WTC11 (cell line): ENCODE results near the gene GFOD1. TPM values are rescaled to one million over a fixed set of nuclear protein-coding genes. Genes with fewer than 3 reads are reported as not detected.

Source experiments
- ATAC-seq: fragments of 200-7000 bp; cut with Tn5 transposase; 2 replicates; pipeline ENCODE4 v1.10.0; 2021; ENCODE audit warnings: mild to moderate bottlenecking, moderate library complexity
- CTCF ChIA-PET: fragments of 300-600 bp; sonication (Branson Sonifier 250); formaldehyde crosslinking; loops from one replicate; lab custom pipeline; 2021; ENCODE audit warnings: antibody characterized with exemption; lab: Charles Lee
- POLR2A ChIA-PET: fragments of 350-600 bp; sonication (Branson Sonifier 250); formaldehyde crosslinking; loops from one replicate; lab custom pipeline; 2021; ENCODE audit warnings: antibody characterized with exemption; lab: Charles Lee
- DNase-seq: peaks from one replicate; pipeline ENCODE4 v3.0.0; 2021; ENCODE audit warnings: low spot score
- H3K27ac Mint-ChIP-seq: 2 replicates; pipeline ENCODE4 v1.8.0; 2021; ENCODE audit warnings: mixed read lengths
- H3K27me3 Mint-ChIP-seq: 2 replicates; pipeline ENCODE4 v1.8.0; 2021; ENCODE audit warnings: low read depth, mild to moderate bottlenecking, moderate library complexity, mixed read lengths
- H3K36me3 Mint-ChIP-seq: 2 replicates; pipeline ENCODE4 v1.8.0; 2021; ENCODE audit warnings: mixed read lengths
- H3K4me1 Mint-ChIP-seq: 2 replicates; pipeline ENCODE4 v1.8.0; 2022; ENCODE audit warnings: mixed read lengths
- H3K4me3 Mint-ChIP-seq: 2 replicates; pipeline ENCODE4 v1.8.0; 2021; ENCODE audit warnings: mild to moderate bottlenecking, moderate library complexity, mixed read lengths
- H3K9me3 Mint-ChIP-seq: 2 replicates; pipeline ENCODE4 v1.8.0; 2021; ENCODE audit warnings: mixed read lengths
- CBFB ChIP-seq: sonication (generic); formaldehyde crosslinking; IDR thresholded peaks from 2 replicates; pipeline ENCODE4 v1.8.1; 2022; ENCODE audit warnings: mild to moderate bottlenecking, low read depth, missing genetic modification reagents
- CDX4 ChIP-seq: fragments of 250-450 bp; sonication (Bioruptor Pico); IDR thresholded peaks from 2 replicates; pipeline ENCODE4 v1.9.0; 2021; ENCODE audit warnings: moderate library complexity, mild to moderate bottlenecking, inconsistent platforms, borderline replicate concordance
- CREM ChIP-seq: sonication (generic); formaldehyde crosslinking; IDR thresholded peaks from 2 replicates; pipeline ENCODE4 v1.8.1; 2022; ENCODE audit warnings: mild to moderate bottlenecking, missing genetic modification reagents, moderate library complexity
- EMX1 ChIP-seq: fragments of 250-450 bp; sonication (Bioruptor Pico); IDR thresholded peaks from 2 replicates; pipeline ENCODE4 v1.8.0; 2021; ENCODE audit warnings: mild to moderate bottlenecking
- ESRRA ChIP-seq: sonication (generic); formaldehyde crosslinking; IDR thresholded peaks from 2 replicates; pipeline ENCODE4 v1.8.1; 2022; ENCODE audit warnings: mild to moderate bottlenecking, missing genetic modification reagents, borderline replicate concordance
- FOXP1 ChIP-seq: sonication (generic); formaldehyde crosslinking; IDR thresholded peaks from 2 replicates; pipeline ENCODE4 v1.8.0; 2022; ENCODE audit warnings: missing genetic modification reagents, mild to moderate bottlenecking, moderate library complexity, borderline replicate concordance
- JAZF1 ChIP-seq: fragments of 250-450 bp; sonication (Bioruptor Pico); IDR thresholded peaks from 2 replicates; pipeline ENCODE4 v1.9.0; 2021; ENCODE audit warnings: moderate library complexity, mild to moderate bottlenecking, inconsistent platforms
- JUN ChIP-seq: sonication (generic); formaldehyde crosslinking; IDR thresholded peaks from 2 replicates; pipeline ENCODE4 v1.8.0; 2023; ENCODE audit warnings: mild to moderate bottlenecking, missing genetic modification reagents
- MLX ChIP-seq: sonication (generic); formaldehyde crosslinking; IDR thresholded peaks from 2 replicates; pipeline ENCODE4 v1.8.1; 2023; ENCODE audit warnings: mild to moderate bottlenecking, missing genetic modification reagents, moderate library complexity
- NFYB ChIP-seq: sonication (generic); formaldehyde crosslinking; conservative IDR thresholded peaks from 2 replicates; pipeline ENCODE4 v1.8.0; 2022; ENCODE audit warnings: low read depth, missing genetic modification reagents
- NR1H2 ChIP-seq: sonication (generic); formaldehyde crosslinking; IDR thresholded peaks from 2 replicates; pipeline ENCODE4 v1.9.0; 2021; ENCODE audit warnings: mild to moderate bottlenecking, moderate library complexity, missing genetic modification reagents
- RELA ChIP-seq: sonication (generic); formaldehyde crosslinking; IDR thresholded peaks from 2 replicates; pipeline ENCODE4 v1.8.1; 2022; ENCODE audit warnings: missing genetic modification reagents, mild to moderate bottlenecking, borderline replicate concordance
- RORB ChIP-seq: fragments of 250-450 bp; sonication (Bioruptor Pico); IDR thresholded peaks from 2 replicates; pipeline ENCODE4 v1.9.0; 2021; ENCODE audit warnings: mild to moderate bottlenecking
- SMAD3 ChIP-seq: sonication (generic); formaldehyde crosslinking; IDR thresholded peaks from 2 replicates; pipeline ENCODE4 v1.8.0; 2022; ENCODE audit warnings: missing genetic modification reagents, mild to moderate bottlenecking, borderline replicate concordance
- SMAD4 ChIP-seq: sonication (generic); formaldehyde crosslinking; IDR thresholded peaks from 2 replicates; pipeline ENCODE4 v1.8.0; 2022; ENCODE audit warnings: mild to moderate bottlenecking, missing genetic modification reagents
- SOX15 ChIP-seq: fragments of 250-450 bp; sonication (Bioruptor Pico); IDR thresholded peaks from 2 replicates; pipeline ENCODE4 v1.9.0; 2021; ENCODE audit warnings: mild to moderate bottlenecking
- TEAD4 ChIP-seq: sonication (generic); formaldehyde crosslinking; IDR thresholded peaks from 2 replicates; pipeline ENCODE4 v1.8.0; 2022; ENCODE audit warnings: mild to moderate bottlenecking, missing genetic modification reagents
- TP53 ChIP-seq: sonication (generic); formaldehyde crosslinking; IDR thresholded peaks from 2 replicates; pipeline ENCODE4 v1.8.1; 2023; ENCODE audit warnings: mild to moderate bottlenecking, missing genetic modification reagents
- ZBTB21 ChIP-seq: sonication (generic); formaldehyde crosslinking; IDR thresholded peaks from 2 replicates; pipeline ENCODE4 v1.8.1; 2023; ENCODE audit warnings: mild to moderate bottlenecking, missing genetic modification reagents, borderline replicate concordance
- ZNF138 ChIP-seq: sonication (generic); formaldehyde crosslinking; conservative IDR thresholded peaks from 2 replicates; pipeline ENCODE4 v1.8.1; 2022; ENCODE audit warnings: mild to moderate bottlenecking, moderate library complexity, missing genetic modification reagents
- ZNF263 ChIP-seq: sonication (generic); formaldehyde crosslinking; IDR thresholded peaks from 2 replicates; pipeline ENCODE4 v1.8.1; 2022; ENCODE audit warnings: low read depth, mild to moderate bottlenecking, moderate library complexity, missing genetic modification reagents
- ZNF396 ChIP-seq: fragments of 250-450 bp; sonication (Bioruptor Pico); IDR thresholded peaks from 2 replicates; pipeline ENCODE4 v1.8.0; 2021; ENCODE audit warnings: mild to moderate bottlenecking, moderate library complexity, borderline replicate concordance
- ZNF416 ChIP-seq: fragments of 250-450 bp; sonication (Bioruptor Pico); IDR thresholded peaks from 2 replicates; pipeline ENCODE4 v1.9.0; 2021; ENCODE audit warnings: mild to moderate bottlenecking, inconsistent platforms
- ZNF671 ChIP-seq: fragments of 250-450 bp; sonication (Bioruptor Pico); IDR thresholded peaks from 2 replicates; pipeline ENCODE4 v1.8.0; 2021; ENCODE audit warnings: mild to moderate bottlenecking
- total RNA-seq: library from RNA; stranded (reverse); gene quantifications from 3 replicates; pipeline ENCODE4 v1.2.3, GENCODE V29; 2021
- TF ChIP-seq, protein P1 (sequence below): sonication (generic); formaldehyde crosslinking; IDR thresholded peaks from 2 replicates; pipeline ENCODE4 v1.8.1; 2023; ENCODE audit warnings: mild to moderate bottlenecking, missing genetic modification reagents
- TF ChIP-seq, protein P2 (sequence below): sonication (generic); formaldehyde crosslinking; IDR thresholded peaks from 2 replicates; pipeline ENCODE4 v1.8.0; 2022; ENCODE audit warnings: mild to moderate bottlenecking, missing genetic modification reagents
- TF ChIP-seq, protein P3 (sequence below): sonication (generic); formaldehyde crosslinking; IDR thresholded peaks from 2 replicates; pipeline ENCODE4 v1.8.1; 2022; ENCODE audit warnings: mild to moderate bottlenecking, moderate library complexity, missing genetic modification reagents
- TF ChIP-seq, protein P4 (sequence below): sonication (generic); formaldehyde crosslinking; conservative IDR thresholded peaks from 2 replicates; pipeline ENCODE4 v1.8.1; 2023; ENCODE audit warnings: mild to moderate bottlenecking, low read depth, missing genetic modification reagents, moderate library complexity

The GFOD1 gene
- total RNA-seq, 1 experiment from 2014 or later: 8.5 TPM

DNA sequence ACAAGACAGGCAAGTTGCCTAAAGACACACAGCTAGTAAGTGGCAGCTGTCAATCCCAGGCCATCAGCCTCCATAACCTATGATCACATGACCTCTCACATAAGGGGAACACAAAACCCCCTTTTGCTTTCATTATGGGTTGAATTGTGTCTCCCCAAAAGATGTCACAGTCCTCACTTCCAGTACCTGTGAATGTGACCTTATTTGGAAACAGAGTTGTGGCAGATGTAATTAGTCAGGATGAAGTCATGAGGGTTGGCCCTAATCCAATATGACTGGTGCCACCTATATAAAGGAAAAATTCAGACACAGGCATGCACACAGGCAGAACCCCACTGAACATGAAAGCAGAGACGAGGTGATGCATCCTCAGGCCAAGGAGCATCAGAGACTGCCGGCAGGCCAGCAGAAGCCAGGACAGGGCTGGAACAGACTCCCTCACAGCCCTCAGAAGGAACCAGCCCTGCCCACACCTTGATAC, 33.6 kb downstream of the GFOD1 start:
- peaks cover 18% of the 10 kb centered on the region for H3K4me1 Mint-ChIP-seq
- no peak overlapping the region for H3K4me3 Mint-ChIP-seq
- H3K36me3 Mint-ChIP-seq: peaks cover 12% of the 10 kb centered on the region
- H3K9me3 Mint-ChIP-seq: peaks cover 12% of the 10 kb centered on the region
- ATAC-seq (no peak), DNase-seq (no peak)
- POLR2A ChIA-PET: no interaction called here
- H3K27me3 Mint-ChIP-seq: no peaks in the 10 kb centered on the region
- TF ChIP-seq ZNF416 (CRISPR knock-in tag) (no peak), EMX1 (CRISPR knock-in tag) (no peak), CREM (CRISPR knock-in tag) (no peak), ZNF671 (CRISPR knock-in tag) (no peak)
- TF ChIP-seq, protein P1, sequence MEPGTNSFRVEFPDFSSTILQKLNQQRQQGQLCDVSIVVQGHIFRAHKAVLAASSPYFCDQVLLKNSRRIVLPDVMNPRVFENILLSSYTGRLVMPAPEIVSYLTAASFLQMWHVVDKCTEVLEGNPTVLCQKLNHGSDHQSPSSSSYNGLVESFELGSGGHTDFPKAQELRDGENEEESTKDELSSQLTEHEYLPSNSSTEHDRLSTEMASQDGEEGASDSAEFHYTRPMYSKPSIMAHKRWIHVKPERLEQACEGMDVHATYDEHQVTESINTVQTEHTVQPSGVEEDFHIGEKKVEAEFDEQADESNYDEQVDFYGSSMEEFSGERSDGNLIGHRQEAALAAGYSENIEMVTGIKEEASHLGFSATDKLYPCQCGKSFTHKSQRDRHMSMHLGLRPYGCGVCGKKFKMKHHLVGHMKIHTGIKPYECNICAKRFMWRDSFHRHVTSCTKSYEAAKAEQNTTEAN: no peak
- no peak overlapping the region for H3K27ac Mint-ChIP-seq
- CTCF ChIA-PET: no interaction called here

- Mint-ChIP-seq H3K4me1 (peaks cover 24% of the 10 kb centered on the region), H3K27ac (no peak overlapping the region; the same call in 1 of the 2 replicates), H3K4me3 (no peak overlapping the region), H3K27me3 (no peaks in the 10 kb centered on the region), H3K9me3 (peaks cover 12% of the 10 kb centered on the region), H3K36me3 (peaks cover 12% of the 10 kb centered on the region)
- DNase-seq: no peak
- POLR2A ChIA-PET: interaction anchor here (0.5 kb wide), 1 partner anchor 44 kb away, joined by 7 read pairs; no protein-coding TSS in a partner anchor
- TF ChIP-seq NR1H2 (no peak), FOXP1 (CRISPR knock-in tag) (no peak), JUN (no peak), SMAD4 (no peak), ZBTB21 (CRISPR knock-in tag) (no peak), ZNF396 (no peak), RELA (CRISPR knock-in tag) (no peak), TP53 (CRISPR knock-in tag) (no peak), SOX15 (CRISPR knock-in tag) (no peak), CBFB (CRISPR knock-in tag) (no peak), NFYB (CRISPR knock-in tag) (no peak), ZNF138 (CRISPR knock-in tag) (no peak), JAZF1 (CRISPR knock-in tag) (no peak), RORB (CRISPR knock-in tag) (no peak)
- TF ChIP-seq, protein P2, sequence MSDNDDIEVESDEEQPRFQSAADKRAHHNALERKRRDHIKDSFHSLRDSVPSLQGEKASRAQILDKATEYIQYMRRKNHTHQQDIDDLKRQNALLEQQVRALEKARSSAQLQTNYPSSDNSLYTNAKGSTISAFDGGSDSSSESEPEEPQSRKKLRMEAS: no peak
- CTCF ChIA-PET: interaction anchor here (0.9 to 1.5 kb wide), 4 partner anchors 33 to 171 kb away, joined by 3 to 5 read pairs (median 4); partner anchors contain the start of gene GFOD1
- no peak for ATAC-seq
These were observed 34.2 kb downstream of the GFOD1 start for GRCh38 chr6:13453153-13453552.

GRCh38 chr6:13452346-13453117, 34.9 kb downstream of the GFOD1 start:
- CTCF ChIA-PET: interaction anchor here (0.7 to 1.5 kb wide), 6 partner anchors 21 to 172 kb away, joined by 3 to 5 read pairs (median 3); partner anchors contain the start of gene GFOD1
- DNase-seq: no peak
- POLR2A ChIA-PET: interaction anchor here (0.5 kb wide), 1 partner anchor 43 kb away, joined by 7 read pairs; no protein-coding TSS in a partner anchor
- peaks cover 12% of the 10 kb centered on the region for H3K36me3 Mint-ChIP-seq
- peak; percentile 39; the same call in 1 of the 2 replicates for ATAC-seq
- peaks cover 29% of the 10 kb centered on the region for H3K4me1 Mint-ChIP-seq
- no peak overlapping the region for H3K4me3 Mint-ChIP-seq
- H3K27me3 Mint-ChIP-seq: no peaks in the 10 kb centered on the region
- peaks cover 12% of the 10 kb centered on the region for H3K9me3 Mint-ChIP-seq
- peak overlapping the region; percentile 73; the same call in 1 of the 2 replicates for H3K27ac Mint-ChIP-seq
- TF ChIP-seq ESRRA (CRISPR knock-in tag): no peak
- no peak for TF ChIP-seq MLX (CRISPR knock-in tag)
- TF ChIP-seq, protein P3, sequence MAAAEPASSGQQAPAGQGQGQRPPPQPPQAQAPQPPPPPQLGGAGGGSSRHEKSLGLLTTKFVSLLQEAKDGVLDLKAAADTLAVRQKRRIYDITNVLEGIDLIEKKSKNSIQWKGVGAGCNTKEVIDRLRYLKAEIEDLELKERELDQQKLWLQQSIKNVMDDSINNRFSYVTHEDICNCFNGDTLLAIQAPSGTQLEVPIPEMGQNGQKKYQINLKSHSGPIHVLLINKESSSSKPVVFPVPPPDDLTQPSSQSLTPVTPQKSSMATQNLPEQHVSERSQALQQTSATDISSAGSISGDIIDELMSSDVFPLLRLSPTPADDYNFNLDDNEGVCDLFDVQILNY (CRISPR knock-in tag): no peak
- no peak for TF ChIP-seq ZNF263
- TF ChIP-seq TEAD4: no peak
- no peak for TF ChIP-seq SMAD3
- TF ChIP-seq, protein P4, sequence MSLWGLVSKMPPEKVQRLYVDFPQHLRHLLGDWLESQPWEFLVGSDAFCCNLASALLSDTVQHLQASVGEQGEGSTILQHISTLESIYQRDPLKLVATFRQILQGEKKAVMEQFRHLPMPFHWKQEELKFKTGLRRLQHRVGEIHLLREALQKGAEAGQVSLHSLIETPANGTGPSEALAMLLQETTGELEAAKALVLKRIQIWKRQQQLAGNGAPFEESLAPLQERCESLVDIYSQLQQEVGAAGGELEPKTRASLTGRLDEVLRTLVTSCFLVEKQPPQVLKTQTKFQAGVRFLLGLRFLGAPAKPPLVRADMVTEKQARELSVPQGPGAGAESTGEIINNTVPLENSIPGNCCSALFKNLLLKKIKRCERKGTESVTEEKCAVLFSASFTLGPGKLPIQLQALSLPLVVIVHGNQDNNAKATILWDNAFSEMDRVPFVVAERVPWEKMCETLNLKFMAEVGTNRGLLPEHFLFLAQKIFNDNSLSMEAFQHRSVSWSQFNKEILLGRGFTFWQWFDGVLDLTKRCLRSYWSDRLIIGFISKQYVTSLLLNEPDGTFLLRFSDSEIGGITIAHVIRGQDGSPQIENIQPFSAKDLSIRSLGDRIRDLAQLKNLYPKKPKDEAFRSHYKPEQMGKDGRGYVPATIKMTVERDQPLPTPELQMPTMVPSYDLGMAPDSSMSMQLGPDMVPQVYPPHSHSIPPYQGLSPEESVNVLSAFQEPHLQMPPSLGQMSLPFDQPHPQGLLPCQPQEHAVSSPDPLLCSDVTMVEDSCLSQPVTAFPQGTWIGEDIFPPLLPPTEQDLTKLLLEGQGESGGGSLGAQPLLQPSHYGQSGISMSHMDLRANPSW (CRISPR knock-in tag): no peak
- TF ChIP-seq CDX4 (CRISPR knock-in tag): no peak
